GM21360 (cell line): Measurements from ENCODE around the gene SBNO1.
"Not testable (repeated sequence)": the region's sequence is repeated elsewhere in the genome, so short reads cannot be mapped to it uniquely, and the experiment has no call there.

ENCODE experiments used
- ATAC-seq: cut with Tn5 transposase; IDR thresholded peaks from one replicate; pipeline ENCODE4 v1.9.1; 2021; ENCODE audit warnings: mild to moderate bottlenecking, moderate library complexity; ENCODE audit not compliant: unreplicated experiment

Gene SBNO1

GRCh38 chr12:123364532-123365024 is at the start of gene SBNO1:
Gene SBNO1 (minus strand): TSS chr12:123364847. CDS start chr12:123350441, 14,406 bp downstream.
- peak; percentile 31 for ATAC-seq

- ATAC-seq = no peak
Measured at GRCh38 chr12:123410041-123410412, 45.4 kb upstream of the SBNO1 start.

- ATAC-seq = not testable (repeated sequence)
Measured at GRCh38 chr12:123409284-123410040, 44.8 kb upstream of the SBNO1 start.

- not testable (repeated sequence) for ATAC-seq
Measured at GRCh38 chr12:123408619-123409018, 44.0 kb upstream of the SBNO1 start.

GRCh38 chr12:123407934-123408333 is 43.3 kb upstream of the SBNO1 start:
- ATAC-seq = not testable (repeated sequence)

GRCh38 chr12:123407269-123407668 is 42.6 kb upstream of the SBNO1 start:
- not testable (repeated sequence) for ATAC-seq

- no peak for ATAC-seq
Measured at GRCh38 chr12:123404581-123404980, 39.9 kb upstream of the SBNO1 start.

- no peak for ATAC-seq
Measured at GRCh38 chr12:123401753-123402683, 37.4 kb upstream of the SBNO1 start.

GRCh38 chr12:123399255-123399617 is 34.6 kb upstream of the SBNO1 start:
- ATAC-seq = no peak

GRCh38 chr12:123398550-123399254 is 34.1 kb upstream of the SBNO1 start:
- ATAC-seq = no peak

- ATAC-seq = no peak
Measured at GRCh38 chr12:123398177-123398549, 33.5 kb upstream of the SBNO1 start.

GRCh38 chr12:123397400-123397799 is 32.8 kb upstream of the SBNO1 start:
- no peak for ATAC-seq

- ATAC-seq = no peak
Measured at GRCh38 chr12:123396954-123397353, 32.3 kb upstream of the SBNO1 start.

- no peak for ATAC-seq
Measured at GRCh38 chr12:123396543-123396942, 31.9 kb upstream of the SBNO1 start.

GRCh38 chr12:123395236-123395635 is 30.6 kb upstream of the SBNO1 start:
- no peak for ATAC-seq

GRCh38 chr12:123393747-123394146 is 29.1 kb upstream of the SBNO1 start:
- no peak for ATAC-seq

- no peak for ATAC-seq
Measured at GRCh38 chr12:123391546-123392343, 27.1 kb upstream of the SBNO1 start.

- ATAC-seq = no peak
Measured at GRCh38 chr12:123390498-123391426, 26.1 kb upstream of the SBNO1 start.
